ENCODE measurements around the gene CDC42BPB. TPM values are rescaled to one million over a fixed set of nuclear protein-coding genes. Genes with fewer than 3 reads are reported as not detected.

The CDC42BPB gene
- polyA plus RNA-seq, 1 donor (not counting 4 experiments of a cell fraction or from before 2014, with no cell fraction given): 41.3 TPM

DNA sequence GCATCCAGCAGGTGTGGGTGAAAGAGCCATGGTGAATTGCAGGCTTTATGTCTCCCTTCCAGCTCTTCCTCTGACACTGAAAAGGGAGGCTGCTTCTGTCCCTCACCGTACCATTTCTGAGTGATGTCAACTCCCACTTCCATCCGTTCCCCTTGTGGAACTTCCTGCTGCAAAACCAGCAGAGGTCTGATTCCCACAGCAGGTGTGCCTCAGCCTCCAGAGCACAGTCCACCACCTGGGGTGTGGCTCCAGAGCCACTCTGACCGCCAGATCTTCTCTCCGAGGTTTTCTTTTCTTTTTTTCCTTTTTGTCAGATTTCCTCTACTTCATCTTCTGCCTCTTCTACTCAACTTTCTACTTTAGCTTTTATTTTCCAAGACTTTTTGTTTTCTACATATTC is 62.7 kb downstream of the CDC42BPB start:
- Histone ChIP-seq H3K4me2 (ENCODE audit: control insufficient read depth, extremely low read depth, insufficient read depth, low read depth, low read length) (no peak overlapping the region), H3K27me3 (ENCODE audit: control insufficient read depth, extremely low read depth, insufficient read depth, low read length) (no peaks in the 10 kb centered on the region), H3K4me1 (ENCODE audit: control insufficient read depth, extremely low read depth, insufficient read depth, low read length) (peaks cover 15% of the 10 kb centered on the region), H3K27ac (ENCODE audit: control insufficient read depth, insufficient read depth, low read length) (no peak overlapping the region), H3K4me3 (ENCODE audit: control insufficient read depth in 2 of 3, extremely low read depth in 1 of 3, insufficient read depth in 2 of 3, low read depth in 1 of 3, low read length in 3 of 3) (no peak overlapping the region), H2AFZ (ENCODE audit: control insufficient read depth, low read length) (no peak overlapping the region), H4K20me1 (ENCODE audit: control insufficient read depth, extremely low read depth, insufficient read depth, low read length) (no peaks in the 10 kb centered on the region), H3K9ac (ENCODE audit: control insufficient read depth, extremely low read depth, insufficient read depth, low read length) (no peak overlapping the region), H3K9me1 (ENCODE audit: control insufficient read depth, extremely low read depth, insufficient read depth, low read length) (peaks cover 2% of the 10 kb centered on the region), H3K36me3 (ENCODE audit: control insufficient read depth in 2 of 2, extremely low read depth in 1 of 2, insufficient read depth in 2 of 2, low read length in 2 of 2) (peaks cover 25 to 26% of the 10 kb centered on the region in 2 experiments), H3K9me3 (ENCODE audit: control insufficient read depth, low read depth, low read length) (no peaks in the 10 kb centered on the region), H3K79me2 (ENCODE audit: control insufficient read depth, insufficient read depth, low read length) (peaks cover 4% of the 10 kb centered on the region)
- dilution Hi-C loops (cut with MboI; ENCODE audit: extremely low pct_ligation_motif_present, low sequenced_read_pairs): no loop called here
- DNase-seq (ENCODE audit: low read depth, low spot score) (no peak), FAIRE-seq (no peak)
- TF ChIP-seq, protein P1, sequence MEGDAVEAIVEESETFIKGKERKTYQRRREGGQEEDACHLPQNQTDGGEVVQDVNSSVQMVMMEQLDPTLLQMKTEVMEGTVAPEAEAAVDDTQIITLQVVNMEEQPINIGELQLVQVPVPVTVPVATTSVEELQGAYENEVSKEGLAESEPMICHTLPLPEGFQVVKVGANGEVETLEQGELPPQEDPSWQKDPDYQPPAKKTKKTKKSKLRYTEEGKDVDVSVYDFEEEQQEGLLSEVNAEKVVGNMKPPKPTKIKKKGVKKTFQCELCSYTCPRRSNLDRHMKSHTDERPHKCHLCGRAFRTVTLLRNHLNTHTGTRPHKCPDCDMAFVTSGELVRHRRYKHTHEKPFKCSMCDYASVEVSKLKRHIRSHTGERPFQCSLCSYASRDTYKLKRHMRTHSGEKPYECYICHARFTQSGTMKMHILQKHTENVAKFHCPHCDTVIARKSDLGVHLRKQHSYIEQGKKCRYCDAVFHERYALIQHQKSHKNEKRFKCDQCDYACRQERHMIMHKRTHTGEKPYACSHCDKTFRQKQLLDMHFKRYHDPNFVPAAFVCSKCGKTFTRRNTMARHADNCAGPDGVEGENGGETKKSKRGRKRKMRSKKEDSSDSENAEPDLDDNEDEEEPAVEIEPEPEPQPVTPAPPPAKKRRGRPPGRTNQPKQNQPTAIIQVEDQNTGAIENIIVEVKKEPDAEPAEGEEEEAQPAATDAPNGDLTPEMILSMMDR (optimal IDR thresholded peaks at IDR 0.05 in 1 of 3, IDR thresholded peaks at IDR 0.05 in 1 of 3, conservative IDR thresholded peaks at IDR 0.05 in 1 of 3; ENCODE audit: extremely low read depth in 1 of 3, insufficient read depth in 2 of 3, low read length in 3 of 3): no peak
- no peak for TF ChIP-seq EZH2 (IDR thresholded peaks at IDR 0.05; ENCODE audit: low read length)

- Histone ChIP-seq H3K79me2 (ENCODE audit: control insufficient read depth, insufficient read depth, low read length) (peaks cover 4% of the 10 kb centered on the region), H3K36me3 (ENCODE audit: control insufficient read depth in 2 of 2, extremely low read depth in 1 of 2, insufficient read depth in 2 of 2, low read length in 2 of 2) (peaks cover 20 to 26% of the 10 kb centered on the region in 2 experiments), H3K9me3 (ENCODE audit: control insufficient read depth, low read depth, low read length) (no peaks in the 10 kb centered on the region), H3K4me2 (ENCODE audit: control insufficient read depth, extremely low read depth, insufficient read depth, low read depth, low read length) (peak overlapping the region; percentile 36), H3K4me3 (ENCODE audit: control insufficient read depth in 2 of 3, extremely low read depth in 1 of 3, insufficient read depth in 2 of 3, low read depth in 1 of 3, low read length in 3 of 3) (no peak overlapping the region), H3K9ac (ENCODE audit: control insufficient read depth, extremely low read depth, insufficient read depth, low read length) (no peak overlapping the region), H3K27me3 (ENCODE audit: control insufficient read depth, extremely low read depth, insufficient read depth, low read length) (no peaks in the 10 kb centered on the region), H3K4me1 (ENCODE audit: control insufficient read depth, extremely low read depth, insufficient read depth, low read length) (peaks cover 15% of the 10 kb centered on the region), H2AFZ (ENCODE audit: control insufficient read depth, low read length) (no peak overlapping the region), H4K20me1 (ENCODE audit: control insufficient read depth, extremely low read depth, insufficient read depth, low read length) (no peaks in the 10 kb centered on the region), H3K9me1 (ENCODE audit: control insufficient read depth, extremely low read depth, insufficient read depth, low read length) (peaks cover 2% of the 10 kb centered on the region), H3K27ac (ENCODE audit: control insufficient read depth, insufficient read depth, low read length) (peak overlapping the region; percentile 39)
- dilution Hi-C loops (cut with MboI; ENCODE audit: extremely low pct_ligation_motif_present, low sequenced_read_pairs): no loop called here
- FAIRE-seq (peak; percentile 86), DNase-seq (ENCODE audit: low read depth, low spot score) (peak; percentile 33)
- TF ChIP-seq EZH2 (IDR thresholded peaks at IDR 0.05; ENCODE audit: low read length): no peak
- TF ChIP-seq, protein P1 (optimal IDR thresholded peaks at IDR 0.05 in 1 of 3, IDR thresholded peaks at IDR 0.05 in 1 of 3, conservative IDR thresholded peaks at IDR 0.05 in 1 of 3; ENCODE audit: extremely low read depth in 1 of 3, insufficient read depth in 2 of 3, low read length in 3 of 3): no peak
Observed at GRCh38 chr14:102993523-102993922, 63.8 kb downstream of the CDC42BPB start.
